ENCODE data around the gene WNT5B.
"Not testable (repeated sequence)": the region's sequence is repeated elsewhere in the genome, so short reads cannot be mapped to it uniquely, and the experiment has no call there.

DNA sequence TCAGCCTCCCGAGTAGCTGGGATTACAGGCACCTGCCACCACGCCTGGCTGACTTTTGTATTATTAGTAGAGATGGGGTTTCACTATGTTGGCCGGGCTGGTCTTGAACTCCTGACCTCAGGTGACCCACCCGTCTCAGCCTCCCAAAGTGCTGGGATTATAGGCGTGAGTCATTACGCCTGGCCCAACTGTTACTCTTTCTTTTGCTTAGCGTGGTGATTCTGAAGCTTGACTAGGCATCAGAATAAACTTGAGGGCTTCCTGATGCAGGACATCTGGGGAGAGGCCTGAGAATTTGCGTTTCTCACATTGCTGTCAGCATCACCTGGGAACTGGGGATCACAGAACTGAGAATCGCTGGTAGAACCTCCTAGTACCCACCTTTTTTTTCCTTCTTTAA is 26.3 kb upstream of the WNT5B start:
- TF ChIP-seq RNF2 (IDR thresholded peaks at IDR 0.05; ENCODE audit: borderline replicate concordance, low read depth, low read length, missing control alignments, poor library complexity, severe bottlenecking); RAD21 (IDR thresholded peaks at IDR 0.05 in 1 of 2, conservative IDR thresholded peaks at IDR 0.05 in 1 of 2; ENCODE audit: low read depth in 2 of 2, low read length in 2 of 2); MAX (IDR thresholded peaks at IDR 0.05); CTCF (IDR thresholded peaks at IDR 0.05; ENCODE audit: control extremely low read depth in 1 of 3, insufficient read depth in 1 of 3, low read depth in 1 of 3, low read length in 3 of 3); POLR2A (IDR thresholded peaks at IDR 0.05; ENCODE audit: control extremely low read depth in 1 of 2, low read depth in 2 of 2, low read length in 2 of 2); SRF (IDR thresholded peaks at IDR 0.05; ENCODE audit: low read depth, low read length); PHF8 (conservative IDR thresholded peaks at IDR 0.05; ENCODE audit: low read depth, low read length); NRF1 (IDR thresholded peaks at IDR 0.05; ENCODE audit: low read depth, low read length); RFX5 (IDR thresholded peaks at IDR 0.05; ENCODE audit: borderline replicate concordance, low read depth, low read length); POLR2AphosphoS5 (IDR thresholded peaks at IDR 0.05; ENCODE audit: low read depth, low read length); CREB1 (IDR thresholded peaks at IDR 0.05); EP300 (IDR thresholded peaks at IDR 0.05; ENCODE audit: borderline replicate concordance in 1 of 2, low read depth in 2 of 2, low read length in 2 of 2): not testable (repeated sequence)

Data from H1 (cell line).